Erythroblast (primary cell): ENCODE results near the gene SIGMAR1.

Source experiments
- GATA1 ChIP-seq: IDR thresholded peaks from 2 replicates; pipeline ENCODE4 v1.6.1; 2011; ENCODE audit warnings: low read depth, mild to moderate bottlenecking, control low read depth, low read length, moderate library complexity
- POLR2A ChIP-seq: IDR thresholded peaks from 2 replicates; pipeline ENCODE4 v1.6.1; 2011; ENCODE audit warnings: mild to moderate bottlenecking, low read length

DNA sequence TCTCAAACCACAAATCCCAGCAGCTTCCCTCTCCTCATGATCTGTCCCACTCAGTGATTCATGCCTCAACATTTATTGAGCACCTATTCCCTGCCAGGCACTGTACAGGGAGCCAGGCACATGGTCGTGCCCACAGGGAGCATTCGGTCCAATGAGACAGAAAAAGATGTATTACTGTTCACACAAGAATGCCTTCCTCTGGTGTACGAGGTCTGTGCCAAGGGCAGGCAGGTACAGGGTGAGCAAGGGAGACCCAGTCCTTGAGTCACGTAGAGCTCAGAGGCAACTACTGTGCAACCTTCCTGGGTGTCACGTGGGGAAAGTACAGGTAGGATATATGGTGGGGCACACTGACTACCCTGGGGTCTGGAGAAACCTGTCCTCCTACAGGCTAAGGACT lies 52.6 kb downstream of the SIGMAR1 start:
- no peak for TF ChIP-seq POLR2A
- no peak for TF ChIP-seq GATA1
